ENCODE data around the gene SEPTIN5. TPM values are rescaled to one million over a fixed set of nuclear protein-coding genes. Genes with fewer than 3 reads are reported as not detected.

SEPTIN5 gene
- total and polyA plus RNA-seq, 2 donors from 2014 or later, result 10.4 to 13.0 TPM

GRCh38 chr22:19667872-19668740 lies 46.2 kb upstream of the SEPTIN5 start:
- H3K36me3 ChIP-seq (ENCODE audit: control insufficient read depth in 2 of 3, insufficient read depth in 3 of 3, low read length in 3 of 3), result no peaks in the 10 kb centered on the region
- no peak overlapping the region for H3K4me3 ChIP-seq (ENCODE audit: low read length in 3 of 3)
- intact Hi-C loops (cut with DNase I), result no loop called here
- H3K9me3 ChIP-seq (ENCODE audit: control insufficient read depth in 2 of 3, insufficient read depth in 1 of 3, low read length in 3 of 3), result peaks cover 0 to 13% (median 0%) of the 10 kb centered on the region in 3 donors
- FAIRE-seq (no peak), DNase-seq (no peak)
- H3K4me1 ChIP-seq (ENCODE audit: control insufficient read depth in 2 of 3, insufficient read depth in 2 of 3, low read depth in 1 of 3, low read length in 3 of 3), result no peaks in the 10 kb centered on the region
- TF ChIP-seq CTCF (IDR thresholded peaks at IDR 0.05; ENCODE audit: borderline replicate concordance, extremely low read depth, insufficient read depth), result no peak
- no peak overlapping the region for H3K27ac ChIP-seq (ENCODE audit: low read depth in 2 of 2, low read length in 2 of 2)
- H3K9ac ChIP-seq (ENCODE audit: low read length in 3 of 3), result no peak overlapping the region
- H3K27me3 ChIP-seq (ENCODE audit: control insufficient read depth, insufficient read depth, low read length), result no peaks in the 10 kb centered on the region

- H3K36me3 ChIP-seq (ENCODE audit: control insufficient read depth in 2 of 3, insufficient read depth in 3 of 3, low read length in 3 of 3), result no peaks in the 10 kb centered on the region
- H3K9me3 ChIP-seq (ENCODE audit: control insufficient read depth in 2 of 3, insufficient read depth in 1 of 3, low read length in 3 of 3), result peaks cover 0 to 13% (median 0%) of the 10 kb centered on the region in 3 donors
- FAIRE-seq (no peak), DNase-seq (no peak)
- no peaks in the 10 kb centered on the region for H3K4me1 ChIP-seq (ENCODE audit: control insufficient read depth in 2 of 3, insufficient read depth in 2 of 3, low read depth in 1 of 3, low read length in 3 of 3)
- TF ChIP-seq CTCF (IDR thresholded peaks at IDR 0.05; ENCODE audit: borderline replicate concordance, extremely low read depth, insufficient read depth), result no peak
- no peak overlapping the region for H3K4me3 ChIP-seq (ENCODE audit: low read length in 3 of 3)
- intact Hi-C loops (cut with DNase I), result no loop called here
- no peak overlapping the region for H3K9ac ChIP-seq (ENCODE audit: low read length in 3 of 3)
- no peaks in the 10 kb centered on the region for H3K27me3 ChIP-seq (ENCODE audit: control insufficient read depth, insufficient read depth, low read length)
- no peak overlapping the region for H3K27ac ChIP-seq (ENCODE audit: low read depth in 2 of 2, low read length in 2 of 2)
Observed at GRCh38 chr22:19668748-19669147, 45.6 kb upstream of the SEPTIN5 start.

- TF ChIP-seq CTCF (IDR thresholded peaks at IDR 0.05; ENCODE audit: borderline replicate concordance, extremely low read depth, insufficient read depth), result no peak
- no peak overlapping the region for H3K4me3 ChIP-seq (ENCODE audit: low read length in 3 of 3)
- H3K9ac ChIP-seq (ENCODE audit: low read length in 3 of 3), result no peak overlapping the region
- no peaks in the 10 kb centered on the region for H3K4me1 ChIP-seq (ENCODE audit: control insufficient read depth in 2 of 3, insufficient read depth in 2 of 3, low read depth in 1 of 3, low read length in 3 of 3)
- intact Hi-C loops (cut with DNase I), result no loop called here
- DNase-seq (no peak), FAIRE-seq (no peak)
- H3K36me3 ChIP-seq (ENCODE audit: control insufficient read depth in 2 of 3, insufficient read depth in 3 of 3, low read length in 3 of 3), result no peaks in the 10 kb centered on the region
- peaks cover 0 to 13% (median 0%) of the 10 kb centered on the region in 3 donors for H3K9me3 ChIP-seq (ENCODE audit: control insufficient read depth in 2 of 3, insufficient read depth in 1 of 3, low read length in 3 of 3)
- no peaks in the 10 kb centered on the region for H3K27me3 ChIP-seq (ENCODE audit: control insufficient read depth, insufficient read depth, low read length)
- H3K27ac ChIP-seq (ENCODE audit: low read depth in 2 of 2, low read length in 2 of 2), result no peak overlapping the region
Observed at GRCh38 chr22:19669570-19669969, 44.7 kb upstream of the SEPTIN5 start.
